HepG2 (cell line): ENCODE measurements around the gene CD7. TPM values are rescaled to one million over a fixed set of nuclear protein-coding genes. Genes with fewer than 3 reads are reported as not detected.
A peak's percentile ranks its signal among the peaks of the same experiment; 100 is the strongest.

Source experiments
- ESRRA ChIP-seq: sonication (generic); formaldehyde crosslinking; IDR thresholded peaks from 2 replicates; pipeline ENCODE4 v1.5.1; 2020; ENCODE audit warnings: mild to moderate bottlenecking, low read depth, missing genetic modification reagents
- GLI4 ChIP-seq: sonication (generic); formaldehyde crosslinking; IDR thresholded peaks from 2 replicates; pipeline ENCODE4 v1.5.1; 2020; ENCODE audit warnings: missing genetic modification reagents, mild to moderate bottlenecking, moderate library complexity, borderline replicate concordance
- HCFC1 ChIP-seq: fragments of 150-350 bp; IDR thresholded peaks from 2 replicates; pipeline ENCODE4 v1.6.1; 2014; ENCODE audit warnings: low read depth, low read length
- NPAS2 ChIP-seq: sonication (generic); formaldehyde crosslinking; IDR thresholded peaks from 2 replicates; pipeline ENCODE4 v1.8.0; 2022; ENCODE audit warnings: mild to moderate bottlenecking, missing genetic modification reagents, borderline replicate concordance
- PTBP1 ChIP-seq: fragments of 200-400 bp; formaldehyde crosslinking; IDR thresholded peaks from 2 replicates; pipeline ENCODE4 v1.6.1; 2018; ENCODE audit warnings: low read length, low read depth; ENCODE audit not compliant: poor library complexity, severe bottlenecking
- RERE ChIP-seq: IDR thresholded peaks from 2 replicates; pipeline ENCODE4 v1.6.1; 2016; ENCODE audit warnings: low read depth, missing genetic modification reagents, missing compliant biosample characterization
- RFXANK ChIP-seq: IDR thresholded peaks from 2 replicates; pipeline ENCODE4 v1.6.1; 2016
- SNRNP70 ChIP-seq: fragments of 200-400 bp; formaldehyde crosslinking; IDR thresholded peaks from 2 replicates; pipeline ENCODE4 v1.6.1; 2017; ENCODE audit warnings: mild to moderate bottlenecking, low read depth, low read length, moderate library complexity
- SOX6 ChIP-seq, 2 experiments: fragments of 450-650 bp in 1 of 2; sonication (generic) in 1 of 2; formaldehyde crosslinking in 1 of 2; IDR thresholded peaks; 2 replicates each; pipeline versions ENCODE4 v1.4.0 to v1.6.1; 2017 to 2020; ENCODE audit warnings: antibody characterized with exemption in 1 of 2, mild to moderate bottlenecking in 1 of 2, missing genetic modification reagents in 1 of 2
- TBP ChIP-seq: sonication (generic); formaldehyde crosslinking; IDR thresholded peaks from 2 replicates; pipeline ENCODE4 v1.5.0; 2020; ENCODE audit warnings: missing genetic modification reagents
- TCF7L2 ChIP-seq: IDR thresholded peaks from 2 replicates; pipeline ENCODE4 v1.6.1; 2011; ENCODE audit warnings: mild to moderate bottlenecking, low read depth, low read length, moderate library complexity
- ZNF224 ChIP-seq: sonication (generic); formaldehyde crosslinking; IDR thresholded peaks from 2 replicates; pipeline ENCODE4 v1.5.0; 2020; ENCODE audit warnings: mild to moderate bottlenecking, missing genetic modification reagents
- ZNF230 ChIP-seq: sonication (generic); formaldehyde crosslinking; IDR thresholded peaks from 2 replicates; pipeline ENCODE4 v1.4.0; 2020; ENCODE audit warnings: mild to moderate bottlenecking, missing genetic modification reagents
- ZNF251 ChIP-seq: sonication (generic); formaldehyde crosslinking; IDR thresholded peaks from 2 replicates; pipeline ENCODE4 v1.9.0; 2021; ENCODE audit warnings: mild to moderate bottlenecking, missing genetic modification reagents
- ZNF782 ChIP-seq: sonication (generic); formaldehyde crosslinking; IDR thresholded peaks from 2 replicates; pipeline ENCODE4 v1.4.0; 2020; ENCODE audit warnings: missing genetic modification reagents, mild to moderate bottlenecking, borderline replicate concordance
- polyA plus RNA-seq, 8 experiments: library from polyadenylated mRNA; depleted of rRNA in 3 of 8; stranded (reverse) in 7 of 8; unstranded in 1 of 8; fragments of >200 nt; fragmentation: Illumina TruSeq in 4 of 8; extraction: Trizol in 4 of 8; gene quantifications; 2 replicates each; pipeline versions ENCODE4 v1.2.1 to v1.2.3, GENCODE V29; 2011 to 2016; ENCODE audit warnings: low read depth in 4 of 8, missing spikeins in 1 of 8, mixed read lengths in 1 of 8; ENCODE audit not compliant: insufficient read depth in 1 of 8
- total RNA-seq, 5 experiments: library from RNA; depleted of rRNA; stranded (reverse); fragments of >200 nt; fragmentation: Illumina TruSeq; extraction: Trizol; gene quantifications; 2 replicates each; pipeline ENCODE4 v1.2.3, GENCODE V29; 2016; ENCODE audit warnings: low read depth in 1 of 5
- TF ChIP-seq, protein P1 (sequence below): sonication (generic); formaldehyde crosslinking; IDR thresholded peaks from 2 replicates; pipeline ENCODE4 v1.5.0; 2020; ENCODE audit warnings: mild to moderate bottlenecking, missing genetic modification reagents
- TF ChIP-seq, protein P2 (sequence below): sonication (generic); formaldehyde crosslinking; IDR thresholded peaks from 2 replicates; pipeline ENCODE4 v1.5.0; 2020; ENCODE audit warnings: missing genetic modification reagents, mild to moderate bottlenecking, borderline replicate concordance
- TF ChIP-seq, protein P3 (sequence below): sonication (generic); formaldehyde crosslinking; IDR thresholded peaks from 2 replicates; pipeline ENCODE4 v1.8.1; 2023; ENCODE audit warnings: mild to moderate bottlenecking, moderate library complexity, missing genetic modification reagents
- TF ChIP-seq, protein P4 (sequence below): sonication (generic); formaldehyde crosslinking; IDR thresholded peaks from 2 replicates; pipeline ENCODE4 v1.4.0; 2020; ENCODE audit warnings: mild to moderate bottlenecking, missing genetic modification reagents

Gene CD7
- total and polyA plus RNA-seq, 2 of the 13 experiments (the other 11 are each of a cell fraction or from before 2014, with no cell fraction given): 67.6 to 76.4 TPM

DNA sequence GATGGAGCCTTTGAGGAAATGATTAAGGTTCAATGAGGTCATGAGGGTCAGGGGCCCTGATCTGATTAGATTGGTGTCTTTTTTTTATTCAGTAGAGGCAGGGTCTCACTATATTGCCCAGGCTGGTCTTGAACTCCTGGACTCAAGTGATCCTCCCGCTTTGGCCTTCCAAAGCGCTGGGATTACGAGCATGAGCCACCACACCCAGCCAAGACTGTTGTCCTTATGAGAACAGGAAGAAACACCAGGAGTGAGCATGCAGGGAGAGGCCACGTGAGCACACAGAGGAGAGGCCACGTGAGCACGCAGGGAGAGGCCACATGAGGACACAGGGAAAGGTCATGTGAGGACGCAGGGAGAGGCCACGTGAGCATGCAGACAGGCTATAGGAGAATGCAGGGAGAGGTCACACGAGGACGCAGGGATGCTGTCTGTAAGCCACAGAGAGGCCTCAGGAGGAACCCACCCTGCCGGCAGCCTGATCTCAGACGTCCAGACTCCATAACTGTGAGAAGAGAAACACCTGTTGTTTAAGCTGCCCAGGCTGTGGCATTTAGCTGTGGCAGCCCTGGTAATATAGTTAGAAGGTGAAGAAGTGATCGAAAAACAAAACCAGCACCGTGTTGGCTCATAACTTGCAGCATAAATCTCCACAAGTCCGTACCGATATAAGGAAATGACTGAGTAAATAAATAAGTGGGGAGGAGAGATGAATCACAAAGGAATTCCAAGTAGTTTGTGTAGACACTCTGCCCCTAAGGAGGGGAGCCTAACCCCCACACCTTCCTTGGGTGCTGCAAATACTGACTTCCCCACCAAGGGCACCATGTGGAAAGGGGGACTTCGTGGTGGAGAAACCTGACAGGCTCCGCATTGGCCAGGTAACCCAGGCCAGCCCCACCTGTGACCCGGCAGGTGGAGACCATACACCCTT, 29.3 kb downstream of the CD7 start (continued):
- TF ChIP-seq, protein P1, sequence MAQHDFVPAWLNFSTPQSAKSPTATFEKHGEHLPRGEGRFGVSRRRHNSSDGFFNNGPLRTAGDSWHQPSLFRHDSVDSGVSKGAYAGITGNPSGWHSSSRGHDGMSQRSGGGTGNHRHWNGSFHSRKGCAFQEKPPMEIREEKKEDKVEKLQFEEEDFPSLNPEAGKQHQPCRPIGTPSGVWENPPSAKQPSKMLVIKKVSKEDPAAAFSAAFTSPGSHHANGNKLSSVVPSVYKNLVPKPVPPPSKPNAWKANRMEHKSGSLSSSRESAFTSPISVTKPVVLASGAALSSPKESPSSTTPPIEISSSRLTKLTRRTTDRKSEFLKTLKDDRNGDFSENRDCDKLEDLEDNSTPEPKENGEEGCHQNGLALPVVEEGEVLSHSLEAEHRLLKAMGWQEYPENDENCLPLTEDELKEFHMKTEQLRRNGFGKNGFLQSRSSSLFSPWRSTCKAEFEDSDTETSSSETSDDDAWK (CRISPR knock-in tag): no peak
- TF ChIP-seq HCFC1: no peak
- no peak for TF ChIP-seq GLI4 (CRISPR knock-in tag)
- no peak for TF ChIP-seq ZNF251
- TF ChIP-seq TCF7L2: no peak
- peak; percentile 99 for TF ChIP-seq NPAS2
- TF ChIP-seq PTBP1: no peak
- TF ChIP-seq, protein P2, sequence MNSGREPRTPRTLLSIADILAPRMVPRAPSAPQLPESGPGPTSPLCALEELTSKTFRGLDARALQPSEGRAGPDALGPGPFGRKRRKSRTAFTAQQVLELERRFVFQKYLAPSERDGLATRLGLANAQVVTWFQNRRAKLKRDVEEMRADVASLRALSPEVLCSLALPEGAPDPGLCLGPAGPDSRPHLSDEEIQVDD (CRISPR knock-in tag): no peak
- TF ChIP-seq TBP (CRISPR knock-in tag): no peak
- peak; percentile 39; the same call in 1 of the 2 replicates for TF ChIP-seq ZNF230 (CRISPR knock-in tag)
- TF ChIP-seq SNRNP70: no peak
- TF ChIP-seq ZNF782 (CRISPR knock-in tag): no peak; the same call in 1 of the 2 replicates
- no peak for TF ChIP-seq SOX6 (IDR thresholded peaks at IDR 0.05)
- peak; percentile 98 for TF ChIP-seq SOX6 (CRISPR knock-in tag; IDR thresholded peaks at IDR 0.05)
- TF ChIP-seq RERE (CRISPR knock-in tag): peak; percentile 80; the same call in 1 of the 2 replicates
- TF ChIP-seq ESRRA (CRISPR knock-in tag): peak; percentile 94; the same call in 1 of the 2 replicates
- TF ChIP-seq, protein P3, sequence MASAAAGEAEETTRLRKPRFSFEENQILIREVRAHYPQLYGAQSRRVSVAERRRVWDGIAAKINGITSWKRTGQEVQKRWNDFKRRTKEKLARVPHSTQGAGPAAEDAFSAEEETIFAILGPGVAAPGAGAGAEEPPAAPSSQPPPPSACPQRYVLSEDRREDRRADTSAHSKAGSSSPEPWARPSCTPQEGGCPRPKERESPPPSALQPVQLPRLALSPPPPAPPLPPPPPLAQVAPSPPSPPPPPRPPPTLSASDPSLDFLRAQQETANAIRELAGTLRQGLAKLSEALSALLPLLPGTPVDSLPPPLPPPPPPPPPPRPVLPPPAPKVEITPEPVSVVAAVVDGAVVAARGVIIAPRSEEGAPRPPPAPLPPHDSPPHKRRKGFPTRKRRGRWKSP (CRISPR knock-in tag): peak; percentile 79; the same call in 1 of the 2 replicates
- TF ChIP-seq, protein P4, sequence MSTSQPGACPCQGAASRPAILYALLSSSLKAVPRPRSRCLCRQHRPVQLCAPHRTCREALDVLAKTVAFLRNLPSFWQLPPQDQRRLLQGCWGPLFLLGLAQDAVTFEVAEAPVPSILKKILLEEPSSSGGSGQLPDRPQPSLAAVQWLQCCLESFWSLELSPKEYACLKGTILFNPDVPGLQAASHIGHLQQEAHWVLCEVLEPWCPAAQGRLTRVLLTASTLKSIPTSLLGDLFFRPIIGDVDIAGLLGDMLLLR (CRISPR knock-in tag): 0 out of 2 replicates have a peak, but pooled peaks have one; percentile 47
- no peak; the same call in 1 of the 2 replicates for TF ChIP-seq ZNF224
- TF ChIP-seq RFXANK (CRISPR knock-in tag): no peak
